ENCODE results near the gene SPTSSB.

SPTSSB gene

DNA sequence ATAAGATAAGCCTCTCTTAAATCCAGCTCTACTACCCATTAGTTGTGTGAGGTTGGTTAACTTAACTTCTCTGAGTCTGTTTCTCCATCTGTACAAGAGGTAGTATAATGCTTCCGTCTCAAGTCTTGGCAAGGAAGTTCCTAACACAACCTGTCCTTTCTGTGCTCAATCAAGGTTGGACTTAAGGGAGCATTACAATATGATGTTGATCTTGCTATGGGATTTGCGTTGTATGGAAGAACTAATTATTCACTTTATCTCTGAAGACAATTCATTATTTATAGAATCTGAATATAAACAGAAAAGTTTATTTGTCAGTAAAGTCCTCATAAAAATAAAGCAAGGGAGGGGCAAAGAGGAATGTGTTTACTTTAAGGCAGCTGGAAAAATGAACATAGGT lies 18.9 kb upstream of the SPTSSB start:
- DNase-seq = no peak

DNA sequence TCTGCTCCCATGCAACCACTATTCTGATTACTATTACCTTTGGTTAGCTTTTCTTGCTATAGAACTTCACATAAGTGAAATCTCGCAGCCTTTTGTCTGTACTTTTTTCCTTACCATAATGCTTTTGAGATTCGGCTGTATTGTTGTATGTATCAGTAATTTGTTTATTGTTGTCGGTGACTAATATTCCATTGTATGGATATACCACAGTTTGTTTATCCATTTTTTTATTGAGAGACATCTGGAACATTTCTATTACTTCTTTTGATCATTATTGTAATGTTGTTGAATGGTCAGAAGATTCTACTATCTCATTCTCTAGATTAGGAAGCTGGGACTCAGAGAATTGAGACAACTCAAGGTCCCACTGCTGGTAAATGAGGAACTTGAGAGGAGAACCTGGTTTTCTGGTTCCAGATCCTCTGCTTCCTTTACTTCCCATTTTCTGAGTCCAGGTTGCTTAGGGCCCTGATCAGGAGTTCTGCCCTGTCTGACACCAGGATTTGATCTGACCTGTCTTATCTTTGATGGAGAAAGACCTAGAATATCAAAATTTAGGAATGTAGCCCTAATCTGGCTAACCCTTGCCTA lies 18.2 kb upstream of the SPTSSB start:
- DNase-seq = no peak

GRCh38 chr3:161388855-161389254 lies 17.5 kb upstream of the SPTSSB start:
- no peak for DNase-seq

- no peak for DNase-seq
Observed at GRCh38 chr3:161386991-161387770, 15.9 kb upstream of the SPTSSB start.

- DNase-seq = no peak
Observed at GRCh38 chr3:161372321-161373260, 1.3 kb upstream of the SPTSSB start.

GRCh38 chr3:161369531-161369930 lies 1.8 kb downstream of the SPTSSB start:
- no peak for DNase-seq

DNA sequence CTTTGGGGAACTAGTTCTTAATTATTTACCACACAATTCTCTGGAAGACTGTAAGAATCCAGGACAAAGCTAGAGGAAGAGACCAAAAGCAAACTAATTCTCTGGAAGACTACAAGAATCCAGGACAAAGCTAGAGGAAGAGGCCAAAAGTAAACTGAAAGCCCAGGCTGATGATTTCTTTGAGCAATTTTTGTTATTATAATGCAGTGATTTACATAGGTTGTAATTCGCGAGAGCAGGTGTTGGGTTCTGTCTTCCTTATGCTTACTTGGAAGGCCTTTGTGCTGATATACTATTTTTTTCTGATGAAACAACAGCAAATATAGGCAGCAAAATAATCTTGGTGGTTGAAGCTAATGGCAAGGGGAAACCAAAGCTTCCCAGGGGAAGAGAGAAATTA lies 5.2 kb downstream of the SPTSSB start:
- DNase-seq = no peak

GRCh38 chr3:161358488-161358887 lies 12.8 kb downstream of the SPTSSB start:
- DNase-seq = no peak

GRCh38 chr3:161356287-161356686 lies 15.0 kb downstream of the SPTSSB start:
- DNase-seq = no peak

GRCh38 chr3:161355508-161355907 lies 15.8 kb downstream of the SPTSSB start:
- DNase-seq = no peak

- no peak for DNase-seq
Observed at GRCh38 chr3:161354554-161354953, 16.8 kb downstream of the SPTSSB start.

DNA sequence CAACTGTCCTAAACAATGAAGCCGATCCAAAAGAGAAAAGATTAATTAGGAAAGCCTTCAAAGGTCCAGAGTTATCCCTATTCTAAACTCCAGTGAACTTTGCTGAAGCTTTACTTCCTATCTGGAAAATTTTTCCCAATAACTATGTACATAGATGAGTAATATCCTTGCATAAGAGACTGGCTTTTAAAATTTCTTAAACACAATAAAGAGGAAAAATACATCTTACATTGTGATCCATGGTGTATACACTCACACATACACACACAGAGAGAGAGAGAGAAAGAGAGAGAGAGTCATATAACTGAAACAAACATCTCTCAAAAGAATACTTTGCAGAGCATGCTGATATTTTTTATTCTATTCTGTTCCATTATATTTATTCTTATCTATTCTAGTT lies 20.0 kb downstream of the SPTSSB start:
- no peak for DNase-seq

DNA sequence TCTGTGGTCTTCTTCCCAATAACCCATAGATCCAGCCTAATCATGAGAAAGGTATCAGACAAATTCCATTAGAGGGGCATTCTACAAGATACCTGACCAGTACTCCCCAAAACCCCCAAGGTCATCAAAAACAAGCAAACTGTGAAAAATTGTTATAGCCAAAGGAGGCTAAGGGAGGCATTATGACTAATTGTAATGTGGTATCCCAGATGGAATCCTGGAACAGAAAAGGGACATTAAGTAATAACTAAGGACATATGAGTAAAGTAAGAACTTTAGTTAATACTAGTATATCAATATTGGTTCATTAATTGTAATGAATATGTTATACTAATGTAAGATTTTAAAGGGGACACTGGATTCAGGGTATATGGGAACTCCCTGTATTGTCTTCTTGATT lies 20.4 kb downstream of the SPTSSB start:
- DNase-seq = no peak

DNA sequence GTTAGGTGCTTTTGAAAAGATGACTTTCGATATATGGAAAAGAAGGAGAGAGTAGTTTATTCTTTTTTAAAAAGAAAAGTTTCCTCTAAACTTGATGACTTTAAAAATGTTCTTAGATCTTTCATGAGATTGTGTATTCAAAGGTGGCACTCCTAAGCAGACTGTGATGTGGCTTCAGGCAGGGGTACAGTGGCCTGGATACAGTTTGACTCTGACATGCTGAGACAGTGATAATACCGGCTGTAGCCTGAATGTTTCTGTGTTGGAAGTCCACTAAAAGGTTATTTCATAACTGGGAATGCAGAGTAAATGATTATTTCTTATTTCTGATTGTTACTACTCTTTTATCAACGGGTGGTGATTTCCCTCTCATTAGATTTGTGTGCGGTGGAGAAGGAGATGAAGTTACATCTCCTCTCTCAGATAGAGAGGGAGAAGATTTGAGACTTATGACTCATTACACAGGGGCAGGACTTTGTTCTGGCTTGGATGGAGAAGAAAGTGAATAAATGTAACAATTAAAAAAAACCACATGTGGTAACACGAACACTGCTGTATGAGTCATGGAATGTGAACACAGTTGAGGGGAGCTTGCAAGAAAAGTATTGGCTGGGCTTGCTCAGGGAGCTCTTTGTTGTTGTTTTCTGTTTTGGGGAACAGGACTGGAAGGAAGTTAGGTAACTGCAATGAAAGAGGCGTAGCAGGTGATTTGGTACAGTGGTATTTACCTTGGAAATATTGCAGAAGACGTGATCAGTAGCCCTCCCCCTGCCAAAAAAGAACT lies 21.6 kb downstream of the SPTSSB start:
- DNase-seq = no peak

DNA sequence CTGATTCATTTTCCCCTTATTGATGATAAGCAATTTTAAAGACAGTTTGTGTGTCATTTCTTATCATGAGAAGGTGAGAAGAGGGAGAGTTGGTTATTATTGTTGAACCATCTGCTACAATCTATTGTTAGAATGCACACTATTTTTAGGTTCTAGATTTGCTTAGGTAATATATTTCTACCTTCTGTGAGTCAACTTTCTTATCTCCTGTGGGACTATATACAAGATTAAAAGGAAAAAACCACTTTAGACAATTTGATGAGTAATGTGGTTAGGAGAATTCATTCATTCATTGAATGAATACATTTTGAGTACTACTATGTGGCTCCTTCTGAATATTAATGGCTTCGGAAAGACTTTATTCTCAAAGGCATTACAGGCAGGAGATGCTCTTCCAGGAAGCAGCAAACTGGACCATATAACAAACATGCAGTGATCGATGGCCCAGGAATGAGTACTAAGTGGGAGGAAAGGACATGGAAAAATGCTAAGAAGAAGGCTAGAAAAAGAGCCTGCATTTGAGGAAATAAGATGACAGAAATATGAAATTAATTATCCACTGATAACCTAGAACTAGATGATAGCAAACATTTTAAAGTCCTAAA lies 22.4 kb downstream of the SPTSSB start:
- DNase-seq = no peak

DNA sequence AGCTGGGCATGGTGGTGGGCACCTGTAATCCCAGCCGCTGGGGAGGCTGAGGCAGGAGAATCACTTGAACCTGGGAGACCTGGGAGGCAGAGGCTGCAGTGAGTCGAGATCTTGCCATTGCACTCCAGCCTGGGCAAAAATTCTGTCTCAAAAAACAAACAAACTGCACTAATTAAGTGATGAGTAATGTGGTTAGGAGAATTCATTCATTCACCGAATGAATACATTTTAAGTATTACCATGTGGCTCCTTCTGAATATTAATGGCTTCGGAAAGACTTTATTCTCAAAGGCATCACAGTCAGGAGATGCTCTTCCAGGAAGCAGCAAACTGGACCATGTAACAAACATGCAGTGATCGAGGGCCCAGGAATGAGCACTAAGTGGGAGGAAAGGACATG lies 23.6 kb downstream of the SPTSSB start:
- no peak for DNase-seq

DNA sequence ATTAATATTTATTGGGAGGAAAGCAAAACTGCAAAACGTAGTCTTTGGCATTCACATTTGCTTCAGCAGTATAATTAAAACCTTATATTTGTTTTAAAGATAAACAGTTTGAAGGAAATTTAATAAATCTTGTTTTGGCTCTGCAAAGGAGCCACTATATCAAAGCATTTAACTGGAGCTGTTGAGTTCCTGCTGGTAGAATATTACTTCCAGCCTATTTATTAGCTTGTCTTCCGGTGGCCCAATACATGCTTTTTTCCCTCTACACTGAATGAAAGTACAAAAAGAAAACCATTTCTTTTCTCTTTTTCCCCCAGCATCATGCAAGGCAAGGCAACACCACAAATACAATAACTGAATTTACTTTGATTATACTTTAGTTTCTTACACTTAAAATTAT lies 26.3 kb downstream of the SPTSSB start:
- DNase-seq = no peak

GRCh38 chr3:161343986-161344385 lies 27.3 kb downstream of the SPTSSB start:
- DNase-seq = no peak

DNA sequence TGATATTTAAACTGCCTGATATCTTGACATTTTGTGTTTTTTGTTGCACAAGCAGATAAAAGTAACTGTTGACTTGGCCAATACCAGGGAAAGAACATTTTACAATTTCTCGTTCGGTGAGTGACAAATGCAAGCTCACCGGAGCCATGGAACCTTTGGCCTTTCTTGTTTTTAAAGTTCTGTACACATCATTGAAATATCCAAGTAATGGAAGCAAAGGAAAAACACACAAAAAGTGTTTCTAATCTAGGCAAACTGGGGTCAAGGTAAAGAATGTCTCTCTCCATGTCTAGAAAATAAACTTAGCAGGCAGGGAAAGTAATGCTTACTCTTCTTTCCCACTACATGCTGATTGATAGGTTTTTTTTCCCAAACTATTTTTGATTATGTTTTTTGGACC lies 27.8 kb downstream of the SPTSSB start:
- no peak for DNase-seq

GRCh38 chr3:161342629-161343028 lies 28.7 kb downstream of the SPTSSB start:
- DNase-seq = no peak

DNA sequence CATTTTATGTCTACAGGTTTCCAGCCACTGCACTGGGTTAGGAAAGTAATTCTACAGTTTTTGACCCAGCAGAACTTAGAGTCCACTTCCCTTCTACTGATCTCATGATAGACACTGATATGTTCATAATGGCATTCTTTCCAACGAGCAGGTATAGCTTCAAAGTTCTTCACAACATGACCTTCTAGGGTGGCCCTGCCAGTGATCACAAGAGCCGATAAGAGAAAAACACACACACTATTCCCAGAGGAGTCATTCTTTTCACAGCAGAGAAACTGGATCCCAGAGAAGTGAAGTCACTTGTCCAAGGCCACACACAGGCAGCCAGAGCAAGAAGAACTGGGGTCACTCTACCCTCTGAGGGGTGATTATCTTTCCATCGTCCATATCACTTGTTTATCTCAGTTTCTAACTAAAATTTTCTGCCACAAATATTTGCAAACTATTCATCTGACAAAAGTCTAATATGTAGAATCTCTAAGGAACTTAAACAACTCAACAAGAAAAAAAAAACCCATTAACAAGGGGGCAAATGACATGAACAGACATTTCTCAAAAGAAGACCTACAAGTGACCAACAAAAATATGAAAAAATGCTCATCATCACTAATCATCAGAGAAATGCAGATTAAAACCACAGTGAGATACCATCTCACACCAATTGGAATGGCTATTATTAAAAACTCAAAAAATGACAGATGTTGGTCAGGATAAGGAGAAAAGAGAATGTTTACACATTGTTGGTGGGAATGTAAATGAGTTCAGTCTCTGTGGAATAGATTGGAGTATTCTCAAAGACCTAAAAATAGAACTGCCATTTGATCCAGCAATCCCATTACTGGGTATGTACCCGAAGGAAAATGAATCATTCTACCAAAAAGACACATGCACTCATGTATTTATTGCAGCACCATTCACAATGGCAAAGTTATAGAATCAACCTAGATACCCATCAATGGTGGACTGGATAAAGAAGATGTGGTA lies 31.5 kb downstream of the SPTSSB start:
- DNase-seq = no peak

Data from GOT3 (cell line).